Endothelial cell of umbilical vein (primary cell): Measurements from ENCODE around the gene LYRM7. TPM values are rescaled to one million over a fixed set of nuclear protein-coding genes. Genes with fewer than 3 reads are reported as not detected.

ENCODE experiments used
- BruUV-seq: library from RNA; stranded (reverse); fragments of 400-500 nt; replicated peaks from 2 replicates; lab custom pipeline; 2021; lab: Mats Ljungman, UMichigan
- CTCF ChIA-PET: fragments of 300-600, 350-600 bp; sonication (Branson Sonifier 250); formaldehyde crosslinking; loops from one replicate; lab custom pipeline; 2021; ENCODE audit warnings: antibody characterized with exemption, inconsistent platforms; lab: Charles Lee
- POLR2A ChIA-PET: fragments of 300-600, 350-600 bp; sonication (Branson Sonifier 250); formaldehyde crosslinking; loops from one replicate; lab custom pipeline; 2021; ENCODE audit warnings: antibody characterized with exemption, inconsistent platforms; lab: Charles Lee
- DNase-seq: peaks from one replicate; pipeline ENCODE4 v3.0.0-alpha.2; 2011; ENCODE audit warnings: low read depth, low spot score
- FAIRE-seq: peaks from 2 replicates; lab custom pipeline; 2011; peaks lifted over from hg19 to GRCh38; lab: Jason Lieb, UNC
- H2AFZ ChIP-seq: 2 replicates; pipeline ENCODE4 v1.6.0; 2012; ENCODE audit warnings: low read depth, low read length, control low read depth, inconsistent platforms
- H3K27ac ChIP-seq: 2 replicates; pipeline ENCODE4 v1.5.1; 2011; ENCODE audit warnings: low read depth, mild to moderate bottlenecking, control low read depth, low read length, moderate library complexity; ENCODE audit not compliant: insufficient read depth
- H3K27me3 ChIP-seq, 2 experiments: 2 replicates each; pipeline versions ENCODE4 v1.6.0 to v1.6.1; 2011; ENCODE audit warnings: low read length in 2 of 2, mixed read lengths in 1 of 2; ENCODE audit not compliant: control insufficient read depth in 2 of 2, insufficient read depth in 2 of 2
- H3K36me3 ChIP-seq, 2 experiments: 2 replicates in 1 of 2; 3 replicates in 1 of 2; pipeline ENCODE4 v1.5.1; 2011; ENCODE audit warnings: low read length in 2 of 2, mild to moderate bottlenecking in 1 of 2, moderate library complexity in 1 of 2; ENCODE audit not compliant: control insufficient read depth in 2 of 2, insufficient read depth in 2 of 2; ENCODE audit errors: extremely low read depth in 1 of 2
- H3K4me1 ChIP-seq: 3 replicates; pipeline ENCODE4 v1.5.1; 2011; ENCODE audit warnings: mild to moderate bottlenecking, low read length; ENCODE audit not compliant: control insufficient read depth, insufficient read depth; ENCODE audit errors: extremely low read depth
- H3K4me2 ChIP-seq: 2 replicates; pipeline ENCODE4 v1.6.1; 2011; ENCODE audit warnings: low read length, control low read depth, mixed read lengths; ENCODE audit not compliant: insufficient read depth
- H3K4me3 ChIP-seq, 3 experiments: fragments of 200-600 bp in 1 of 3; sonication (generic), shearing (Covaris generic) in 1 of 3; replicated peaks in 1 of 3; 2 replicates each; pipeline ENCODE4 v1.5.1; 2011 to 2016; ENCODE audit warnings: control low read depth in 3 of 3, low read length in 3 of 3, mild to moderate bottlenecking in 2 of 3, inconsistent platforms in 1 of 3, low read depth in 1 of 3, moderate library complexity in 1 of 3; ENCODE audit not compliant: insufficient read depth in 1 of 3
- H3K79me2 ChIP-seq: 2 replicates; pipeline ENCODE4 v1.6.0; 2012; ENCODE audit warnings: low read length, inconsistent platforms; ENCODE audit not compliant: control insufficient read depth, insufficient read depth
- H3K9ac ChIP-seq: replicated peaks from 2 replicates; pipeline ENCODE3; 2011; ENCODE audit warnings: low read length, control low read depth; ENCODE audit not compliant: insufficient read depth; ENCODE audit errors: extremely low read depth
- H3K9me1 ChIP-seq: replicated peaks from 3 replicates; pipeline ENCODE4 v1.6.0; 2011; ENCODE audit warnings: mild to moderate bottlenecking, low read length; ENCODE audit not compliant: control insufficient read depth, insufficient read depth; ENCODE audit errors: extremely low read depth
- H3K9me3 ChIP-seq: replicated peaks from 2 replicates; pipeline ENCODE4 v1.5.1; 2012; ENCODE audit warnings: low read length, inconsistent platforms; ENCODE audit not compliant: control insufficient read depth, insufficient read depth
- H4K20me1 ChIP-seq: replicated peaks from 2 replicates; pipeline ENCODE3; 2011; ENCODE audit warnings: mild to moderate bottlenecking, low read length; ENCODE audit not compliant: control insufficient read depth, insufficient read depth; ENCODE audit errors: extremely low read depth
- CTCF ChIP-seq, 2 donors: IDR thresholded peaks; 1 replicate in 1 of 2; 2 replicates in 1 of 2; pipeline ENCODE4 v1.5.1; 2011; ENCODE audit warnings: low read length in 2 of 2, mild to moderate bottlenecking in 2 of 2, moderate library complexity in 2 of 2, control low read depth in 1 of 2, inconsistent platforms in 1 of 2, low read depth in 1 of 2; ENCODE audit not compliant: insufficient read depth in 1 of 2; ENCODE audit errors: extremely low read depth in 1 of 2
- EZH2 ChIP-seq: IDR thresholded peaks from 2 replicates; pipeline ENCODE4 v1.6.1; 2012; ENCODE audit warnings: borderline replicate concordance, low read depth, mild to moderate bottlenecking, moderate library complexity, low read length, inconsistent platforms; ENCODE audit not compliant: severe bottlenecking
- FOS ChIP-seq: IDR thresholded peaks from 2 replicates; pipeline ENCODE4 v1.6.1; 2011; ENCODE audit warnings: mild to moderate bottlenecking, low read length, moderate library complexity, borderline replicate concordance; ENCODE audit not compliant: insufficient read depth
- GATA2 ChIP-seq: IDR thresholded peaks from 2 replicates; pipeline ENCODE4 v1.7.0; 2011; ENCODE audit warnings: low read depth, mild to moderate bottlenecking, moderate library complexity, mixed read lengths, low read length; ENCODE audit not compliant: insufficient read length, insufficient read depth
- MYC ChIP-seq: IDR thresholded peaks from one replicate; pipeline ENCODE4 v1.6.1; 2011; ENCODE audit warnings: mild to moderate bottlenecking, low read depth, low read length
- POLR2A ChIP-seq: IDR thresholded peaks from 2 replicates; pipeline ENCODE4 v1.6.1; 2012; ENCODE audit warnings: low read depth, mild to moderate bottlenecking, control low read depth, low read length
- POLR2AphosphoS5 ChIP-seq: IDR thresholded peaks from 2 replicates; pipeline ENCODE4 v1.6.1; 2012; ENCODE audit warnings: low read depth, mild to moderate bottlenecking, control low read depth, low read length, moderate library complexity; ENCODE audit not compliant: insufficient read depth
- dilution Hi-C: fragments of 300-500 bp; cut with MboI; formaldehyde crosslinking; loops from one replicate; pipeline ENCODE4 v1.15.0; 2019; ENCODE audit warnings: low sequenced_read_pairs; ENCODE audit not compliant: extremely low pct_ligation_motif_present
- intact Hi-C: fragments of 100-400 bp; cut with micrococcal nuclease; formaldehyde crosslinking; loops from one replicate; pipeline ENCODE4 v1.10.0; 2022
- polyA plus RNA-seq, 4 experiments: library from polyadenylated mRNA; depleted of rRNA in 3 of 4; stranded (reverse) in 3 of 4; unstranded in 1 of 4; fragments of >200 nt; gene quantifications; 2 replicates each; pipeline versions ENCODE4 v1.2.1 to v1.2.3, GENCODE V29; 2011 to 2012; ENCODE audit warnings: missing spikeins in 1 of 4
- total RNA-seq: library from RNA; stranded (reverse); gene quantifications from 2 replicates; pipeline ENCODE4 v1.2.3, GENCODE V29; 2021

LYRM7 gene
- total and polyA plus RNA-seq, 2 donors (not counting 3 experiments of a cell fraction or from before 2014, with no cell fraction given) = 0.88 to 7.5 TPM

DNA sequence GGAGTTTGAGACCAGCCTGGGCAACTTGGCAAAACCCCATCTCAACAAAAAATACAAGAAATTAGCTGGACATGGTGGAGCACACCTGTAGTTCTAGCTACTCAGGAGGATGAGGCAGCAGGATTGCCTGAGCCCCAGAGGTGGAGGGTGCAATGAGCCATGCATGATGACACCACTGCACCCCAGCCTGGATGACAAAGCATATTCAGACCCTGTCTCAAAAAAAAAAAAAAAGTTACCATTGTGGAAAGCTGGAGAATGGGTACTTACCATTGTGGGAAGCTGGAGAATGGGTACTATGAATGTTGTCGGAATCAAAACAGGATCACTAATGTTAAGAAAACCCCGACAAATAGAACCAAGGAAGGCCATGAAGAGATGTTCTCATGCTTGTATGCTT, 31.4 kb upstream of the LYRM7 start:
- no peak for TF ChIP-seq EZH2
- no peak for TF ChIP-seq GATA2
- TF ChIP-seq POLR2AphosphoS5 = no peak
- no peak for TF ChIP-seq POLR2A
- no peak for TF ChIP-seq CTCF (IDR thresholded peaks at IDR 0.05; ENCODE audit: extremely low read depth in 1 of 2, insufficient read depth in 1 of 2, low read depth in 1 of 2, low read length in 2 of 2)
- TF ChIP-seq FOS = no peak
- TF ChIP-seq MYC = no peak
- H4K20me1 ChIP-seq = no peaks in the 10 kb centered on the region
- no peaks in the 10 kb centered on the region for H3K9me3 ChIP-seq
- no peak for DNase-seq
- ChIA-PET POLR2A (no interaction called here), CTCF (no interaction called here)
- H2AFZ ChIP-seq = no peak overlapping the region
- no peaks in the 10 kb centered on the region for H3K36me3 ChIP-seq
- H3K9ac ChIP-seq = no peak overlapping the region
- H3K4me1 ChIP-seq = no peaks in the 10 kb centered on the region
- H3K27me3 ChIP-seq = no peaks in the 10 kb centered on the region
- H3K4me2 ChIP-seq = no peak overlapping the region
- H3K9me1 ChIP-seq = no peaks in the 10 kb centered on the region
- no peak for FAIRE-seq
- dilution Hi-C loops = no loop called here
- no peak overlapping the region for H3K27ac ChIP-seq
- no TSS peak for BruUV-seq
- intact Hi-C loops = no loop called here
- no peak overlapping the region for H3K4me3 ChIP-seq
- no peaks in the 10 kb centered on the region for H3K79me2 ChIP-seq
